HG03175 (cell line): Measurements from ENCODE around the gene ZDHHC13.
"Not testable (repeated sequence)": the region's sequence is repeated elsewhere in the genome, so short reads cannot be mapped to it uniquely, and the experiment has no call there.

ENCODE experiments used
- ATAC-seq: cut with Tn5 transposase; IDR thresholded peaks from one replicate; pipeline ENCODE4 v1.9.1; 2021; ENCODE audit warnings: mild to moderate bottlenecking, moderate library complexity; ENCODE audit not compliant: unreplicated experiment

Gene ZDHHC13

DNA sequence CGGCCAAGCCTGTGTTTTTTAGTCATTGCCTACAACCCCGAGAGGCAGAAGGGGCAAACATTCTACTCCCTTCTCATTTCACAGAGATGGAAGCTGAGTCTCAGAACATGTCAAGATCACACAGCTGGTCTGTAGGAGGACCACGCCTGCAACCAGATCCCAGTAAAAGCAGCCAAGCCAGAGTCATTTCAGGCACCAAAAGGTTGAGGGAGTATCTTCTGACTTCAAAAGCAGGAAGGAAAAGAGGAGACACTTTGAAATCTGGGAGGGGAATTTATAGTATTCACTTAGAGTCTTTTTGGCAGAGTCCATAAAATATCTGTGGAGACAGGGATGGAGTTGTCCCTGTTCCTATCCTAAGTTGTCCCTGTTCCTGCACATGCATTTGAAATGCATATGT, 17.9 kb upstream of the ZDHHC13 start:
- ATAC-seq, result no peak

DNA sequence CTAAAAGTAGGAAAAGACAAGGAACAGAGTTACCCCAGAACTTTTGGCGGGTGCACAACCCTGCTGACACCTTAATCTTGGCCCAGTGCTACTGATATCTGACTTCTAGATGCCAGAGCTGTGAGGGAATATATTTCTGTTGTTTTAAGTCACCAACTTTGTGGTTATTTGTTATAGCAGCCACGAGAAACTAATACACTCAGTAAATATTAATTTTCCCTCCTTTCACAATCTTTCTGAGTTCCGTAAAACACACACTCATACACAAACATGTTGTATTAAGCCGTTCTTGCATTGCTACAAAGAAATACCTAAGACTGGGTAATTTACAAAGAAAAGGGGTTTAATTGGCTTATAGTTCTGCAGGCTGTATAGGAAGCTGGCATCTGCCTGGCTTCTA, 16.1 kb upstream of the ZDHHC13 start:
- ATAC-seq, result no peak

DNA sequence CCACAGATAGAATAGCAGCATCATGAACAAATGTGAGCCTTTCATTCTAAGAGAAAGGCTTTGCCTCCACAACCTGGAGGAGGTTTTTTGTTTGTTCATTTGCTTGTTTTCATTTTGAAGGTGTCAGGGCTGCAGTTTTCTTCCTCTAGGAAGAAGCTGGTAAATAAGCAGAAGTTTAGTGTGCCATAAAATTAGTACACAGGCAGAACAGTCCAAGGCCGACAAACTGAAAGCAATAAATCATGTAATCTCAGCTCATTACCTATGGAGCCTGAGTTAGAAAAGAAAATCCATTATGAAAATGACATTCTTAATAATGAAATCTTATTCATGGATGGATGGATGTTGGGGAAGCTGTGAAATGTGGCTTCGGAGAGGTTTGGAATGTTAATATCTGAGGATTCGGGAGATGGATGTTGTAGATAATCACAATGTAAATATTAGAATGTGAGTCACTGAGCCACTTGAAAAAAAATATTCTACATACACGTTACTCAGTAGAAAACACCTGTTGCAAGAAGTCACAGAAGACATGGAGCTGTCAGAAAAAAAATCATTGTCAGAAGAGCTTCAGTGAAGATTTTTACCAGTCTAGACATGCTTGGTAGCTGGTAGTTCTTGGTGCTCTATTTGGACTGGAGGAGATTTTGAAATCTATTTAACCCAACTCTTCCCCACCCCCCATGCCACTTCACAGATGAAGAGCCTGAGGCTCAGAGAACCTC, 15.0 kb upstream of the ZDHHC13 start:
- ATAC-seq, result no peak

DNA sequence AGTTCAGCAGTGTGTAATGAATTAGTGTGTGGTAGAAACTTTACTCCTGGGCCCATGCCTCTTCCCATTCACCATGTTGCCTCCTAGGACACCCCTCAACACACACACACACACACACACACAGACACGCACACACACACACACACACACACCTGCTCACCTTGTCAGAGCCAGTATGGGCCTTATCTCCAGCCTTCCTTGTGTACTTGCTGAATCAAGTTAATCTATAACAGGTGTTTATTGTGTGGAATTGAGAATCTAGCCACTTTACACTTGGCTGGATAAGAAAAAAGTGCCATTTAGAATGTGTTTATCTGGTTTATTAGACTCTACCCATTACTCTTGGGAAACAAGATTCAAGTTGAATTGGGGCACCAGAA, 14.5 kb upstream of the ZDHHC13 start:
- no peak for ATAC-seq

DNA sequence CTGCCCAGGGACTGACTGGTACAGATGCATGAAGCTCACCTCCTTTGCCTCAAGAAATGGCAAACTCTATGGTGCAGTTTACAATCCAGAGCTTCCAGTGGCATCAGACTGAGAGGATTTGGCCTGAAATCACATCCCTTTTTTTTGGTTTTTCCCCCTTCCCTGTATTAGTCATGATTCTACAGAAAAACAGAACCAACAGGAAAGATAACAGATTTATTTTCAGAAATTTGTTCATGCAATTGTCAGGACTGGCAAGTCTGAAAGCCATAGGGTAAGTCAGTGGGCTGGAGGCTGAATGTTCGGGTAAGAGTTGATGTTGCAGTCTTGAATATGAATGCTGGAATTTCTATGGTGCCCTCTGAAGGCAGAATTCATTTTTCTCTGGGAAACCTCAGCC, 12.0 kb upstream of the ZDHHC13 start:
- ATAC-seq, result no peak

DNA sequence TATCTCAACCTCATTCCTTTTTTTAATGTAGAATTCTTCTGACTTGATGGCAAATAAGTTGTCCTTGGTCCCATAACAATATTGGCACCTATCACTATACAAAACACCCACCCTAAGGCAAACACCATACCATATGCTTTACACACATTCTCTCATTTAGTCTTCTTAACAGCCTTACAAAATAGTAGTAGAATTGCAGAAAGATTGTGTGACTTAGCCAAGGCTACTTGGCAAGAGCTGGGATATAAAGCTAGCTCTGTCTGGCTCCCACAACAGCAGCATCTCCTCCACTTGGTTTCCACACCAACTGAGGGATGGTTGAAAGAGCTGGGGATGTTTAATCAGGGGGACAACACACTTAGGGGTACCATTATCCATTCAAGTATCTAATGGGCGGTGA, 9.8 kb upstream of the ZDHHC13 start:
- no peak for ATAC-seq

DNA sequence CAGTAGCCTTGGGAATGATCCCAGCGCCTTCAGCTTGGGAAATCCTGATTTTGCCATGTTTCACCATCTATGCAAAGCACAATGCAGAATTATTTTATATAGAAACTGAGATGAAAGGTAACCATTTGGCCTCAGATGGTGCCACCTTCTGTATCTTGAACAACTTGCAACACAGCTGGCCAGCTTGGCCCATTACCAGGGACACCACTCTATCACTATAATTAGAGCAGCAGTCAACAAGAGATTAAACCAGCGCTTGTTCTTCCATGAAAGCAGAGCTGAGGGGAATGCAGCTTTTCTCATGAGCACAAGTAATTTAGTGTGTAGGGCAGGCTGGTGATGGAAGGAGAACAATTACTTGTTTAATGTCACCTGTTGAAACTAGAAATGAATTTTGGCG, 6.7 kb upstream of the ZDHHC13 start:
- no peak for ATAC-seq

DNA sequence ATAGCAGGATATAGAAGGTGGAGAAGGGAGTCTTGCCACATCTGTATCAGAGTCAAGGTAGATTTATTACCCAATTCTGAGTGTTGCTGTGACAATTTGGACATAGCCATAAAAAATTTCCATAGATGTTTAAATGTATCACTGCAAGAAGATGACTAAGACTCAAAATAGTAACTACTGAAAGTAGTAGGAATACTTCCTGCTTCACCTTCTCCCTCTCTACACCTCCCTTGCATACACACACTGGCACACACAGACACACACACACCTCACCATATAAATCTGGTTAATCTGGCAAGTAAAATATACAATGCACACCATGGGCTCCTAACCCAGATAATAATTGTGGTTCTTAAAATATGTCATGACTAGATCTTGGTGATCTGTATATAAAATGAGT, 5.2 kb upstream of the ZDHHC13 start:
- no peak for ATAC-seq

DNA sequence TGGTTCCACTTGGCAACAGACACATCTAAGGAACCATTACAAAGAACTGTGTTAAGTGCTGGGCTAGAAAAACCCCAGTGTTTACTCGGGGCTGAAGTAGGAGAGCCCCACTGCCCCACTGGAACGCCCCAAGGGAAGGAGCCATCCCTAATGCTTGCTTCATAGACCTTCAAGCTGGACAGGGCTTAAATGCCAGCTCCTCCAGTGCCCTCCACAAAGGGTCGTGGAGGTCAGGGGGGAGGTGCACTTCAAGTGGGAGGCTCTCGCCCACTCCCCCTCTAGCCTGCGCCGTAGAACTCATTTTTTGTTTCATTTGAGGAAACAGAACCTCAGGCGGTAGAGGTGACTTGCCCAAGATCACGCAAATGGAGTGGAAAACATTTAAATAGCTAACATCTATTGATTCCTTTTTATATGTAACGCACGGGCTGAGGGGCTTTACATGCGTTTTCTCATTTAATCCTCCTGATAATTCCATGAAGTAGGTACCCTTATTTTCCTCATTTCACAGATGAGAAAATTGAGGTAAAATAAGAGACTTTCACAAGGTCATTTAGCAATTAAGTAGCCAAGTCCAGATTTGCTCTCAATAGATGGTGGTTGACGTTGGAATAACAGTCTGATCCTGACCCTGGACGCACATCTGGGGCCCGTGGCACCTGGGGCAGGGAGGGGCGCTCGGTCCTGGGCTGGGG, 545 bp upstream of the ZDHHC13 start:
- ATAC-seq, result no peak

DNA sequence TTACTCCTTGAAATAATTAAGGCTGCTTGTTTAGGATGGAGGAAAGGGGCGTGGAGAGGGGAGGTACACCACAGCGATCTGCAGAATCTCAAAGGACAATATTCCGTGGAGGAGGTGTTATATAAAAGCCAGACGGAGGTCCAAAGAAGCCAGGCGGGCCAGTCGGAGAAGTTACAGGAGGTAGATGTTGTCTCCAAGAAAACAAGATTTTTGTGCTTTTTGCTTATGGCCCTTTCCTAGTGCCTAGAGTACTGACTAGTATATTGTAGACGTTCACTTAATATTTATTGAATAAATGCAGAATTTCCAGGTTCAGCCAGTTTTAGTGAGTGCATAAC, 761 bp downstream of the ZDHHC13 start:
- ATAC-seq, result no peak

DNA sequence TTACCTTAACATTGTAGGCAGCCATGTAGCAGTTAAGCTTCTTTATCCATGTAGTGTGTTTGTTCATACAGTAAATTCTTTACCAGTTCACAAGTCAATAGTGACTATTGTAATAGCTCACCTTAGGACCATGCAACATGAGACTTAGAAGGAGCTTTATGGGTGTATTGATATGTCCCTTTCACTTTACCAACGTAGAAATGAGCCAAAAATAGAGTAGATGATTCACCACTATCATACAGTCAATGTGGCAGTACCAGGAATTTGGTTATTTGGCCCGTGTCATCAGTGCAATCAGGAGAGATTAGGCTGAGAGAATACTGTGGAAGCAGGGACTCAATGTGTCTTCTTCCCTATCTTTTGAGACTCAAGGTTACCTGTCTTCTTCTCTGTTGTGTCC, 4.7 kb downstream of the ZDHHC13 start:
- ATAC-seq, result no peak

DNA sequence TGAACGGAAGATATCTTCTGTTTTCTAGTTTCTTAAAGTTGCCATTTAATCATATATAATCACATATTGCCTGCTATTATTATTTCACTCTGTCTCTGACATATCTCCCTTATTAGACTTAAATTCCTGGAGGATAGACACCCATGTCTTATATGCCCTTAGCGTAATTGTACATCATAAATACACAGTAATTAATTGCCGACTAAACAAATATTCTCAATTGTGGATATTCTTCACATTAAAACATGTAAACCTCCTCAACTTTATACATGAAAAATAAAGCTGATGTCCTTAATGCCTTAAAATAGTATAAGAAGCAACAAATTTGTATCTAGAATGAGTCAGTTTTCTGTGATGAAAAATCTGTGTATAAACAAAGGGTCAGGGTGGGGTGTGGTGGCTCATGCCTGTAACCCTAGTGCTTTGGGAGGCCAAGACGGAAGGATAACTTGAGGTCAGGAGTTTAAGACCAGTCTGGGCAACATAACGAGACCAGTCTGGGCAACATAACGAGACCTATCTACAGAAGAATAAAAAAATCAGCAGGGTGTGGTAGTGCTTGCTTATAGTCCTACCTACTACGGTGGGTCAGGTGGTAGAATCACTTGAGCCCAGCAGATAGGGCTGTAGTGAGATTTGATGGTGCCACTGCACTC, 6.1 kb downstream of the ZDHHC13 start:
- ATAC-seq, result no peak

DNA sequence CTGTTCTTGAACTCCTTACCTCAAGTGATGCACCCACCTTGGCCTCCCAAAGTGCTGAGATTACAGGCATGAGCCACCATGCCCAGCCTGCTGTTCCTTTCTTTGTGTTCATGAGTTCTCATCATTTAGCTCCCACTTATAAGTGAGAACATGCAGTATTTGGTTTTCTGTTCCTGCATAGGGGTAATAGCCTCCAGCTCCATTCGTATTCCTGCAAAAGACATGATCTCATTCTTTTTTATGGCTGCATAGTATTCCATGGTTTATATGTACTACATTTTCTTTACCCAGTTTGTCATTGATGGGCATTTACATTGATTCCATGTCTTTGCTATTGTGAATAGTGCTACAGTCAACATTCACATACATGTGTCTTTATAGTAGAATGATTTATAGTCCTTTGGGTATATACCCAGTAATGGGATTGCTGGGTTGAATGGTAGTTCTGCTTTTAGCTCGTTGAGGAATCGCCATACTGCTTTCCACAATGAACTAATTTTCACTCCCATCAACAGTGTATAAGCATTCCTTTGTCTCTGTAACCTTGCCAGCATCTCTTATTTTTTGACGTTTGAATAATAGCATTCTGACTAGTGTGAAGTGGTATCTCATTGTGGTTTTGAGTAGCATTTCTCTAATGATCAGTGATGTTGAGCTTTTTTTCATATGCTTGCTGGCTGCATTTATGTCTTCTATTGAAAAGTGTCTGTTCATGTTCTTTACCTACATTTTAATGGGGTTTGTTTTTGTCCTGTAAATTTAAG, 9.8 kb downstream of the ZDHHC13 start:
- not testable (repeated sequence) for ATAC-seq

DNA sequence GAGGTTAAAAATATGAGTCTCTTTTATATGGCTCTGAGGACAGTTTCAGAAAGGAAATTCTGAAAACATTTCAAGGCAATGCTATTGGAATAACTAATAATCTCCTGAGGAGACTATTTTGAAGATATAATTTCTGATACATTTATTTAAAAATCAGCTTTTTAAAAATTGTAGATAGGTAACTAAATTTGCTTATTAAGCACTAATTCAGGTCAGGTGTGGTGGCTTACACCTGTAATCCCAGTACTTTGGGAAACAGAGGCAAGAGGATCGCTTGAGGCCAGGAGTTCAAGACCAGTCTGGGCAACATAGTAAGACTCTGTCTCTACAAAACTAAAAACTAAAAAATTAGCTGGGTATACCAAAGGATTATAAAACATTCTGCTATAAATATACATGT, 17.0 kb downstream of the ZDHHC13 start:
- no peak for ATAC-seq

DNA sequence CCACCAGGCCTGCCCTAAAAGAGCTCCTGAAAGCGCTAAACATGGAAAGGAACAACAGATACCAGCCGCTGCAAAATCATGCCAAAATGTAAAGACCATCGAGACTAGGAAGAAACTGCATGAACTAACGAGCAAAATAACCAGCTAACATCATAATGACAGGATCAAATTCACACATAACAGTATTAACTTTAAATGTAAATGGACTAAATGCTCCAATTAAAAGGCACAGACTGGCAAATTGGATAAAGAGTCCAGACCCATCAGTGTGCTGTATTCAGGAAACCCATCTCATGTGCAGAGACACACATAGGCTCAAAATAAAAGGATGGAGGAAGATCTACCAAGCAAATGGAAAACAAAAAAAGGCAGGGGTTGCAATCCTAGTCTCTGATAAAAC, 19.9 kb downstream of the ZDHHC13 start:
- ATAC-seq, result not testable (repeated sequence)

DNA sequence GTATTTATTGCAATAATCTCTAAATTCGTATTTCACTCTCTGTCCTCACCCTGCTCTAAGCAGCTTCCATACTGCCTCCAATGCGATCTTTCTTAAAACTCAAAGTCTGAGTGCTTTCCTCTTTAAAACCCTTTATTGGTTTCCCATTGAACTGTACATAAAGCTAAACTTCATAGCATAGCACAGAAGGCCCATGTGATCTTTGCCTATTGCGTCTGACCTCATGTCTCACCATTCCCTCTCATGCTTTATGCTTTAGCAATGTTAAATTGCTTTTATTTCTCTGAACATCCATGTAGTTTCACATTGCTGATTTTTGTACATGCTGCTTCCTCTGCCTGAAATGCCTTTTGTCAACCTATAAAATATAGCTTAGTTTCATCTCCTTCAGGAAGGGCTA, 28.4 kb downstream of the ZDHHC13 start:
- ATAC-seq, result no peak

DNA sequence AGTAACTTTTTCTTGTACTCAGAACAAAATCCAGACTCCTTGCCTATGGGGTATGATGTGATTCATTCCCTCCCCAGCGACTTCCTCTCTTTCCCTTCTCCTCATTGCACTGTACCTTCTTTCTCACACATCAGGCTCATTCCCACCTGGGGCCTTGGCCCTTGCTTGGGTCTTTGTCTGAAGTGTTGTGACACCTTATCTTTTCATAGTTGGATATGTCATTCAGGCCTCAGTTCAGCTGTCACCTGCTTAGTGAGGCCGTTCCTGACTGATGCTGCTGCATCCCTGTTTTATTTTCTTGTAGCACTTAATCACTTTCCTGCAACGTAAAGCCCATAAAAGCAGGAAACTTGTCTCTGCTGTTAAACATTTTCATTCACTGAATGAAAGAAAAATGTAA, 39.9 kb downstream of the ZDHHC13 start:
- ATAC-seq, result no peak

DNA sequence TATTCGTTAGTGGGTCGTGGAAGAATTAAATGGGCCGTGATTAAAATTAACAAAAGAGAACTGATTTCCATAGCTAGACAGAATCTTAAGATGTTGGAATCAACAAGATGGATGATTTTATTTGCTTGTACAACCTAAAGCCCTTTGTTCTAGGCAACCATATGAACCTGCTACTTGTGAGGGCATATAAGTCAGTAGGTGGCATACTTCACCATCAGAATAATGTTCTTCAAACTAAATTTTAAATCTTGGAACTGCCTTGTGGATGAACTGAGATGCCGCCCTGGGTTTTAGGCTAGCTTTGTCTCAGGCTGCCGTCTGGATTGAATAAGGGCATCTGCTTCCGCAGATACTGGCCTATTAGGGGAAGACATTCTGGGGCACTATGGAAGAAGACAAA, 43.9 kb downstream of the ZDHHC13 start:
- ATAC-seq, result no peak

DNA sequence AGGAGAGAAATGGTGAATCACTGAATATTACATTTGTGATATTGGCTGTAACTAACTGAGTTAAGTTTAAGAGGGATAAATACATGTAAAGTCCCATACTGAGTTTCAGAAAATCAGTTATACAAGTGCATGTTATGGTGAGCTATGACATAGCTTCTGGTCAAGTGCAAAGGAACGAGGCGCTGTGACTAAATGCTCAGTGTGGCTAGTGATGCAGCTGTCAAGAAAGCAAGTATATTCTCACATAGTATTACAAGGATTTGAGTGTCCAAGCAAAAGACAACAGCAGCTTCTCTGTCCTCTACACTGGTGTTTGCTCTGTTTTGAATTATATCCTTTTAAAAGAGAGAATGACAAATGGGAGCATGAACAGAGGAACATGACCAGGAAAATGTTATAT, 44.7 kb downstream of the ZDHHC13 start:
- ATAC-seq, result no peak

DNA sequence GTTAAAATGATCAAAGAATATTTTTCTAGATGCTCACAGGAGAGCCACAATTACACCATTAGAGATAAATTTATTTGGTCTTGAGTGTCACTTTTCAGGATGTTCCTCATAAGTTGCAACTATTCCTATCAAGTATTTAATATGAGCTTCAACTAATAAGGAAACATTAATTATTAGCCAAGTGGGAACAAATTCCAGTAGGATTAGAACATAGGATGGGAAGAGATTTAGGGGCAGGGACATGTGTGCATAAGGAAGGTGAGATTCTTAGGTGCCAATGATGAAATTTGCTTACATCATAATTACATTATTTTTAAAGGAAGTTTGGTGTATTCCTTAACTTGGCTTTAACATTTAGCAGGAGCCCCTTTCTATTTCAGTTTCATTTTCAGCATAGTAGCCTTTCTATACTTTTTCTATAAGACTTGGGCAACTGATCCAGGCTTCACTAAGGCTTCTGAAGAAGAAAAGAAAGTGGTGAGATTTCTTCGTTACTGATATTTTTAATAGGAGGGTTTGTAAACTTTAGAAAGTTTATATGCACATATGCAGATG, 46.1 kb downstream of the ZDHHC13 start:
- ATAC-seq, result no peak

DNA sequence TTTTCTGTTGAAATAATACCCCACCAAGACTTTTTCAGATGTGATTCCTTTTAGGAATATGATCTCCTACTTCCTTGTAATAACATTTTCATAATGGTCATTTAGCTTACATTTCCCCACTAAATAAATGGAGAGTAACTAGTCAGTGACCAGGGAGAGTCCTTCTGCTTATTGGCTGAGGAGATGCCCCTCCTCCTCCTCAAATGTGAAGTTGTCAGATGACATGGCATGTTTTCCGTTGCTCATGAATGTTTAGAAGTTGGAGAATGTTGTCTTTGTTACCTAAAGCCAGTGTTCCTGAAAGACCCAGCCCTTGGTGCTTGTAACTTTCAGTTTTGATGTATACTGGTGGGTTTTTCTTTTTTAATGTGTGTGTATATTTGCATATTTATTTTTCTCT, 46.6 kb downstream of the ZDHHC13 start:
- no peak for ATAC-seq
